B cell (primary cell): ENCODE measurements around the gene CSNK1A1. TPM values are rescaled to one million over a fixed set of nuclear protein-coding genes. Genes with fewer than 3 reads are reported as not detected.

Experiments used
- ATAC-seq: fragments of 200-7000 bp; cut with Tn5 transposase; one replicate; pipeline ENCODE4 v1.10.0; 2021; ENCODE audit warnings: low read depth, mild to moderate bottlenecking, moderate number of reproducible peaks, moderate library complexity
- CTCF ChIA-PET: fragments of 350-600 bp; sonication (Branson Sonifier 250); formaldehyde crosslinking; loops from one replicate; lab custom pipeline; 2021; ENCODE audit warnings: antibody characterized with exemption, inconsistent platforms; lab: Charles Lee
- POLR2A ChIA-PET: fragments of 350-600 bp; sonication (Branson Sonifier 250); formaldehyde crosslinking; loops from one replicate; lab custom pipeline; 2021; ENCODE audit warnings: antibody characterized with exemption; lab: Charles Lee
- DNase-seq: peaks from one replicate; pipeline ENCODE4 v3.0.0; 2013
- H2AFZ ChIP-seq: 2 replicates; pipeline ENCODE4 v1.6.1; 2012; ENCODE audit warnings: mild to moderate bottlenecking, low read depth, low read length; ENCODE audit not compliant: insufficient read depth, poor library complexity, severe bottlenecking
- H3K27ac ChIP-seq, 2 donors: 1 replicate in 1 of 2; 2 replicates in 1 of 2; pipeline ENCODE4 v1.5.1; 2012 to 2013; ENCODE audit warnings: low read length in 2 of 2, mild to moderate bottlenecking in 2 of 2, moderate library complexity in 1 of 2
- H3K27me3 ChIP-seq, 4 experiments: fragments of 200-600 bp in 1 of 4; sonication (generic) in 1 of 4; replicated peaks in 1 of 4; 1 replicate in 2 of 4; 2 replicates in 2 of 4; pipeline versions ENCODE4 v1.6.1 to v1.7.0; 2013 to 2016; ENCODE audit warnings: low read length in 3 of 4, mild to moderate bottlenecking in 2 of 4, mixed read lengths in 1 of 4, moderate library complexity in 1 of 4; ENCODE audit not compliant: insufficient read depth in 4 of 4, control insufficient read depth in 3 of 4; ENCODE audit errors: control extremely low read depth in 1 of 4
- H3K36me3 ChIP-seq, 2 experiments: replicated peaks in 1 of 2; 1 replicate in 1 of 2; 2 replicates in 1 of 2; pipeline versions ENCODE4 v1.6.1 to v1.7.1; 2013; ENCODE audit warnings: low read length in 1 of 2; ENCODE audit not compliant: insufficient read depth in 2 of 2, control insufficient read depth in 1 of 2; ENCODE audit errors: control extremely low read depth in 1 of 2, extremely low read depth in 1 of 2
- H3K4me1 ChIP-seq, 2 donors: fragments of 200-600 bp in 1 of 2; sonication (generic) in 1 of 2; 1 replicate in 1 of 2; 2 replicates in 1 of 2; pipeline versions ENCODE4 v1.5.1 to v1.6.1; 2013 to 2017; ENCODE audit warnings: low read length in 2 of 2; ENCODE audit not compliant: control insufficient read depth in 2 of 2, insufficient read depth in 2 of 2
- H3K4me2 ChIP-seq: replicated peaks from 2 replicates; pipeline ENCODE3; 2012; ENCODE audit warnings: mild to moderate bottlenecking, low read depth, low read length; ENCODE audit not compliant: poor library complexity, severe bottlenecking
- H3K4me3 ChIP-seq, 5 experiments: fragments of 200-600 bp in 1 of 5; sonication (generic) in 1 of 5; 1 replicate in 3 of 5; 2 replicates in 2 of 5; pipeline versions ENCODE4 v1.5.1 to v1.7.0; 2011 to 2016; ENCODE audit warnings: low read length in 4 of 5, mild to moderate bottlenecking in 4 of 5, low read depth in 2 of 5, control low read depth in 1 of 5, moderate library complexity in 1 of 5; ENCODE audit not compliant: insufficient read depth in 1 of 5; ENCODE audit errors: control extremely low read depth in 1 of 5, extremely low read depth in 1 of 5
- H3K79me2 ChIP-seq: fragments of 200-600 bp; sonication (generic); one replicate; pipeline ENCODE4 v1.6.0; 2016; ENCODE audit warnings: low read length; ENCODE audit not compliant: control insufficient read depth, insufficient read depth
- H3K9ac ChIP-seq: fragments of 200-600 bp; sonication (generic); 2 replicates; pipeline ENCODE4 v1.6.1; 2017; ENCODE audit warnings: mild to moderate bottlenecking, low read length, moderate library complexity
- H3K9me3 ChIP-seq, 3 donors: one replicate each; pipeline versions ENCODE4 v1.6.1 to v1.7.1; 2013; ENCODE audit warnings: low read length in 2 of 3; ENCODE audit not compliant: control insufficient read depth in 2 of 3, insufficient read depth in 1 of 3; ENCODE audit errors: control extremely low read depth in 1 of 3
- H4K20me1 ChIP-seq: 2 replicates; pipeline ENCODE4 v1.6.0; 2012; ENCODE audit warnings: mild to moderate bottlenecking, low read length; ENCODE audit not compliant: insufficient read depth, control insufficient read depth, poor library complexity, severe bottlenecking
- H3K27ac Mint-ChIP-seq: one replicate; pipeline ENCODE4 v1.8.0; 2021; ENCODE audit warnings: mixed read lengths
- H3K27me3 Mint-ChIP-seq: one replicate; pipeline ENCODE4 v1.8.0; 2021; ENCODE audit warnings: mixed read lengths
- H3K4me1 Mint-ChIP-seq: one replicate; pipeline ENCODE4 v1.8.0; 2021; ENCODE audit warnings: mixed read lengths
- H3K4me3 Mint-ChIP-seq: one replicate; pipeline ENCODE4 v1.8.0; 2021; ENCODE audit warnings: mixed read lengths
- H3K9me3 Mint-ChIP-seq: one replicate; pipeline ENCODE4 v1.8.0; 2022; ENCODE audit warnings: mixed read lengths; ENCODE audit not compliant: insufficient read depth
- EZH2 ChIP-seq: IDR thresholded peaks from 2 replicates; pipeline ENCODE4 v1.6.1; 2012; ENCODE audit warnings: borderline replicate concordance, low read depth, mild to moderate bottlenecking, moderate library complexity, low read length; ENCODE audit not compliant: insufficient read depth, poor library complexity, severe bottlenecking
- WGBS: methylation state at CpG from one replicate; pipeline ENCODE4 v1.1.5; 2013; ENCODE audit warnings: missing lambda C conversion rate; ENCODE audit not compliant: insufficient coverage; 5-methylcytosine and 5-hydroxymethylcytosine counted together
- intact Hi-C: fragments of 100-400 bp; cut with micrococcal nuclease; formaldehyde crosslinking; loops from one replicate; pipeline ENCODE4 v1.10.0; 2022
- polyA plus RNA-seq: library from polyadenylated mRNA; depleted of rRNA; stranded (reverse); fragments of >200 nt; gene quantifications from 2 replicates; pipeline ENCODE4 v1.2.3, GENCODE V29; 2012
- total RNA-seq, 2 donors: library from RNA; stranded (reverse); fragments of 120-200 nt in 1 of 2; gene quantifications; 1 replicate in 1 of 2; 2 replicates in 1 of 2; pipeline versions ENCODE4 v1.2.3 to v1.2.4, GENCODE V29; 2013 to 2022
- TF ChIP-seq, protein P1 (sequence below): fragments of 200-600 bp; IDR thresholded peaks from one replicate; pipeline ENCODE4 v1.8.0; 2022; ENCODE audit warnings: antibody characterized with exemption, mild to moderate bottlenecking

Gene CSNK1A1
- total and polyA plus RNA-seq, 2 donors (not counting 1 experiment from before 2014, with no cell fraction given), result 45.9 to 168 TPM

- no peak for DNase-seq
- H4K20me1 ChIP-seq, result no peaks in the 10 kb centered on the region
- no peak for ATAC-seq
- 90% methylated on average over 7 of the region's 7 CpGs for WGBS
- H3K27me3 Mint-ChIP-seq, result peaks cover 15% of the 10 kb centered on the region
- TF ChIP-seq, protein P1, sequence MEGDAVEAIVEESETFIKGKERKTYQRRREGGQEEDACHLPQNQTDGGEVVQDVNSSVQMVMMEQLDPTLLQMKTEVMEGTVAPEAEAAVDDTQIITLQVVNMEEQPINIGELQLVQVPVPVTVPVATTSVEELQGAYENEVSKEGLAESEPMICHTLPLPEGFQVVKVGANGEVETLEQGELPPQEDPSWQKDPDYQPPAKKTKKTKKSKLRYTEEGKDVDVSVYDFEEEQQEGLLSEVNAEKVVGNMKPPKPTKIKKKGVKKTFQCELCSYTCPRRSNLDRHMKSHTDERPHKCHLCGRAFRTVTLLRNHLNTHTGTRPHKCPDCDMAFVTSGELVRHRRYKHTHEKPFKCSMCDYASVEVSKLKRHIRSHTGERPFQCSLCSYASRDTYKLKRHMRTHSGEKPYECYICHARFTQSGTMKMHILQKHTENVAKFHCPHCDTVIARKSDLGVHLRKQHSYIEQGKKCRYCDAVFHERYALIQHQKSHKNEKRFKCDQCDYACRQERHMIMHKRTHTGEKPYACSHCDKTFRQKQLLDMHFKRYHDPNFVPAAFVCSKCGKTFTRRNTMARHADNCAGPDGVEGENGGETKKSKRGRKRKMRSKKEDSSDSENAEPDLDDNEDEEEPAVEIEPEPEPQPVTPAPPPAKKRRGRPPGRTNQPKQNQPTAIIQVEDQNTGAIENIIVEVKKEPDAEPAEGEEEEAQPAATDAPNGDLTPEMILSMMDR, result no peak
- TF ChIP-seq EZH2, result no peak
- H3K79me2 ChIP-seq, result no peaks in the 10 kb centered on the region
- H3K9me3 Mint-ChIP-seq, result no peaks in the 10 kb centered on the region
- H3K4me1 Mint-ChIP-seq, result no peaks in the 10 kb centered on the region
- POLR2A ChIA-PET, result no interaction called here
- no peaks in the 10 kb centered on the region for H3K4me1 ChIP-seq
- no peak overlapping the region for H3K27ac ChIP-seq
- H3K4me3 Mint-ChIP-seq, result no peak overlapping the region
- intact Hi-C loops, result no loop called here
- H3K27me3 ChIP-seq, result peaks cover 0 to 8% (median 0%) of the 10 kb centered on the region in 4 experiments
- CTCF ChIA-PET, result interaction anchor here (1.0 to 2.8 kb wide), 3 partner anchors 11 to 176 kb away, joined by 3 to 9 read pairs (median 3); no protein-coding TSS in a partner anchor
- H3K9me3 ChIP-seq, result peaks cover 0 to 6% (median 0%) of the 10 kb centered on the region in 3 donors
- no peak overlapping the region for H3K27ac Mint-ChIP-seq
- no peak overlapping the region for H3K9ac ChIP-seq
- H3K4me3 ChIP-seq, result no peak overlapping the region
- no peaks in the 10 kb centered on the region for H3K36me3 ChIP-seq
- no peak overlapping the region for H2AFZ ChIP-seq
- H3K4me2 ChIP-seq, result no peak overlapping the region
Measured at GRCh38 chr5:149443210-149443609, 108.0 kb downstream of the CSNK1A1 start.

DNA sequence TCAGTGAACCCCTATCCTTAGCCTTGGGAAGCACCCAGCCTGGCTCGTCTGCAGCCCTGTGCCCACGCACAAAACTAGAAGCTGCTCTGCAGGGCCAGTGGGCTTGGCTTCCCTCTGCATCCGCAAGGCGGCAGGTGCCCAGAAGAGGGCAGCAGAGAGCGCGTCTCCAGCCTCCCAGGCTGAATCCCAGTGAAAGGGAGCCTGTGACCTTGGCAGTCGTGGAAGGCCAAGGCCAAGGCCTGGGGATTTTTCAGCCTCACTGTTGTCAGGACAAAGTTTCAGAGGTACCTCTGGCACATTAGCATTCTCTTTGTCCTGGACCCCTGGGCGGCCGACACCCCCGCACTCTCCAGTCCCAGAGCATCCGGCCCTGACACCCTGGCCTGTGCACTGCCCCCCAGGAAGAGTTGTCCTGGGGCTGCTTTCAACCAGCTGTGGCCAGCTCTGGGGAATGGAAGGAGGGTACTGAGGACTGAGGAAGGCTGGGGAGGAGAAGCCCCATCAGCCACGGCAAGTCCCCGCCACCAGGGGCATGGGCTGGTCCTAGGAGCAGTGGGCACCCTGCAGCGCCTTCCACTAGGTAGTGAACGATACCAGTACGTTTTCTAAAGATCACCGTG lies 108.6 kb downstream of the CSNK1A1 start:
- peaks cover 0 to 8% (median 0%) of the 10 kb centered on the region in 4 experiments for H3K27me3 ChIP-seq
- peak; percentile 61 for DNase-seq
- peaks cover 0 to 6% (median 0%) of the 10 kb centered on the region in 3 donors for H3K9me3 ChIP-seq
- H3K9ac ChIP-seq, result no peak overlapping the region
- TF ChIP-seq EZH2, result no peak
- TF ChIP-seq, protein P1, result peak; percentile 83
- no peak overlapping the region for H3K4me2 ChIP-seq
- WGBS, result 55% methylated on average over 17 of the region's 17 CpGs
- Mint-ChIP-seq H3K4me3 (no peak overlapping the region), H3K9me3 (no peaks in the 10 kb centered on the region), H3K4me1 (no peaks in the 10 kb centered on the region), H3K27ac (no peak overlapping the region), H3K27me3 (peaks cover 13% of the 10 kb centered on the region)
- H4K20me1 ChIP-seq, result no peaks in the 10 kb centered on the region
- peak overlapping the region; percentile 28 for H2AFZ ChIP-seq
- no peaks in the 10 kb centered on the region for H3K79me2 ChIP-seq
- H3K27ac ChIP-seq, result no peak overlapping the region
- ATAC-seq, result peak; percentile 67
- CTCF ChIA-PET, result interaction anchor here (0.7 to 2.8 kb wide), 6 partner anchors 11 to 176 kb away, joined by 3 to 11 read pairs (median 6); partner anchors contain the start of gene CSNK1A1
- intact Hi-C loops, result no loop called here
- H3K36me3 ChIP-seq, result no peaks in the 10 kb centered on the region
- no peak overlapping the region for H3K4me3 ChIP-seq
- no peaks in the 10 kb centered on the region for H3K4me1 ChIP-seq
- POLR2A ChIA-PET, result no interaction called here
